Sigmoid colon (tissue), 4 donors: ENCODE measurements around the gene TTF1.

Experiments
- POLR2AphosphoS5 ChIP-seq, 4 donors: sonication (generic); formaldehyde crosslinking; IDR thresholded peaks; one replicate each; pipeline ENCODE4 v1.6.1; 2017; ENCODE audit warnings: antibody characterized with exemption in 4 of 4
- TF ChIP-seq, protein P1 (sequence below), 4 experiments: fragments of 450-650 bp in 3 of 4; fragments of 200-600 bp in 1 of 4; IDR thresholded peaks; one replicate each; pipeline ENCODE4 v1.5.1; 2016 to 2019; ENCODE audit warnings: antibody characterized with exemption in 4 of 4, mild to moderate bottlenecking in 3 of 4, moderate library complexity in 2 of 4

DNA sequence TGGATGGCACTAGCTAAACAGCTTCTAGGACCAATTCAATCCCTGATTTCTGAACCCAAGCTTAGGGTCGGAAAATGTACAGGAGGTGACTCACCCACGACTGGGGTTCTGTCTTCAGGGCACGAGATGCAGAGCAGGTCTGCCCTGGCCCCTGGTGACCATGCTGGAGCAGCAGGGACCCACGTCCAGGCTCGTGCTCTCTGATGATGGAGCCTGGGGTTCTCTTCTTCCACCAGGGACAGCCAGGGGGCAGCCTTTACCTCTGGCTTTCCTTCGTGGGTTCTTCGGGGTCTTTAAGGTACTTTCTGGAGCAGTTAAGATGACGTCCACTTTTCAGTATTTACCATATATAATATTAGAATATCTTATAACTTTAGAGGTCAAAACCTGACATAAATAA, 5.4 kb upstream of the TTF1 start:
- TF ChIP-seq POLR2AphosphoS5 (IDR thresholded peaks at IDR 0.05): no peak
- TF ChIP-seq, protein P1, sequence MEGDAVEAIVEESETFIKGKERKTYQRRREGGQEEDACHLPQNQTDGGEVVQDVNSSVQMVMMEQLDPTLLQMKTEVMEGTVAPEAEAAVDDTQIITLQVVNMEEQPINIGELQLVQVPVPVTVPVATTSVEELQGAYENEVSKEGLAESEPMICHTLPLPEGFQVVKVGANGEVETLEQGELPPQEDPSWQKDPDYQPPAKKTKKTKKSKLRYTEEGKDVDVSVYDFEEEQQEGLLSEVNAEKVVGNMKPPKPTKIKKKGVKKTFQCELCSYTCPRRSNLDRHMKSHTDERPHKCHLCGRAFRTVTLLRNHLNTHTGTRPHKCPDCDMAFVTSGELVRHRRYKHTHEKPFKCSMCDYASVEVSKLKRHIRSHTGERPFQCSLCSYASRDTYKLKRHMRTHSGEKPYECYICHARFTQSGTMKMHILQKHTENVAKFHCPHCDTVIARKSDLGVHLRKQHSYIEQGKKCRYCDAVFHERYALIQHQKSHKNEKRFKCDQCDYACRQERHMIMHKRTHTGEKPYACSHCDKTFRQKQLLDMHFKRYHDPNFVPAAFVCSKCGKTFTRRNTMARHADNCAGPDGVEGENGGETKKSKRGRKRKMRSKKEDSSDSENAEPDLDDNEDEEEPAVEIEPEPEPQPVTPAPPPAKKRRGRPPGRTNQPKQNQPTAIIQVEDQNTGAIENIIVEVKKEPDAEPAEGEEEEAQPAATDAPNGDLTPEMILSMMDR (IDR thresholded peaks at IDR 0.05): no peak
